Keratinocyte (primary cell): ENCODE results near the gene ESD. TPM values are rescaled to one million over a fixed set of nuclear protein-coding genes. Genes with fewer than 3 reads are reported as not detected.

Experiments used
- DNase-seq: peaks from one replicate; pipeline ENCODE4 v3.0.0-alpha.2; 2011; ENCODE audit warnings: low read depth, missing footprints, low spot score
- FAIRE-seq: peaks from 2 replicates; lab custom pipeline; 2011; peaks lifted over from hg19 to GRCh38; lab: Jason Lieb, UNC
- H2AFZ ChIP-seq: 2 replicates; pipeline ENCODE4 v1.6.0; 2012; ENCODE audit warnings: low read length, control low read depth, inconsistent platforms; ENCODE audit not compliant: control insufficient read depth
- H3K27ac ChIP-seq: 2 replicates; pipeline ENCODE4 v1.5.1; 2011; ENCODE audit warnings: low read length; ENCODE audit not compliant: control insufficient read depth, insufficient read depth
- H3K27me3 ChIP-seq: 3 replicates; pipeline ENCODE4 v1.6.0; 2011; ENCODE audit warnings: low read length; ENCODE audit not compliant: control insufficient read depth, insufficient read depth; ENCODE audit errors: extremely low read depth
- H3K36me3 ChIP-seq, 2 experiments: 2 replicates in 1 of 2; 3 replicates in 1 of 2; pipeline ENCODE4 v1.5.1; 2011; ENCODE audit warnings: low read length in 2 of 2, mild to moderate bottlenecking in 1 of 2; ENCODE audit not compliant: control insufficient read depth in 2 of 2, insufficient read depth in 2 of 2; ENCODE audit errors: extremely low read depth in 1 of 2
- H3K4me1 ChIP-seq: 3 replicates; pipeline ENCODE4 v1.5.1; 2011; ENCODE audit warnings: low read length; ENCODE audit not compliant: control insufficient read depth, insufficient read depth; ENCODE audit errors: extremely low read depth
- H3K4me2 ChIP-seq: 3 replicates; pipeline ENCODE4 v1.6.0; 2011; ENCODE audit warnings: low read depth, low read length; ENCODE audit not compliant: control insufficient read depth, insufficient read depth; ENCODE audit errors: extremely low read depth
- H3K4me3 ChIP-seq, 3 experiments: fragments of 200-600 bp in 1 of 3; sonication (generic) in 1 of 3; 2 replicates in 2 of 3; 3 replicates in 1 of 3; pipeline ENCODE4 v1.5.1; 2011 to 2016; ENCODE audit warnings: low read length in 3 of 3, mild to moderate bottlenecking in 3 of 3, control low read depth in 2 of 3, inconsistent platforms in 1 of 3, low read depth in 1 of 3, mixed read lengths in 1 of 3, mixed run types in 1 of 3, moderate library complexity in 1 of 3; ENCODE audit not compliant: control insufficient read depth in 2 of 3, insufficient read depth in 2 of 3; ENCODE audit errors: extremely low read depth in 1 of 3
- H3K79me2 ChIP-seq: 2 replicates; pipeline ENCODE4 v1.6.0; 2012; ENCODE audit warnings: low read length; ENCODE audit not compliant: control insufficient read depth, insufficient read depth
- H3K9ac ChIP-seq: 3 replicates; pipeline ENCODE4 v1.6.0; 2011; ENCODE audit warnings: low read length; ENCODE audit not compliant: control insufficient read depth, insufficient read depth; ENCODE audit errors: extremely low read depth
- H3K9me1 ChIP-seq: 3 replicates; pipeline ENCODE4 v1.6.0; 2011; ENCODE audit warnings: low read length; ENCODE audit not compliant: control insufficient read depth, insufficient read depth; ENCODE audit errors: extremely low read depth
- H3K9me3 ChIP-seq: 2 replicates; pipeline ENCODE4 v1.5.1; 2012; ENCODE audit warnings: low read depth, low read length; ENCODE audit not compliant: control insufficient read depth
- H4K20me1 ChIP-seq: 3 replicates; pipeline ENCODE4 v1.6.0; 2011; ENCODE audit warnings: low read length; ENCODE audit not compliant: control insufficient read depth, insufficient read depth; ENCODE audit errors: extremely low read depth
- EZH2 ChIP-seq: IDR thresholded peaks from one replicate; pipeline ENCODE4 v1.6.1; 2012; ENCODE audit warnings: inconsistent platforms, mild to moderate bottlenecking, low read length, moderate library complexity
- dilution Hi-C: fragments of 300-500 bp; cut with MboI; formaldehyde crosslinking; loops from one replicate; pipeline ENCODE4 v1.7.0; 2020; ENCODE audit warnings: low sequenced_read_pairs; ENCODE audit not compliant: extremely low pct_ligation_motif_present
- polyA plus RNA-seq, 5 experiments: library from polyadenylated mRNA; depleted of rRNA in 3 of 5; stranded (reverse) in 3 of 5; stranded (forward) in 1 of 5; unstranded in 1 of 5; fragments of >200 nt; gene quantifications; 1 replicate in 1 of 5; 2 replicates in 3 of 5; 3 replicates in 1 of 5; pipeline versions ENCODE4 v1.2.1 to v1.2.3, GENCODE V29; 2011 to 2012; ENCODE audit warnings: missing spikeins in 2 of 5, low read depth in 1 of 5, low replicate concordance in 1 of 5
- TF ChIP-seq, protein P1 (sequence below), 3 experiments: IDR thresholded peaks in 1 of 3; conservative IDR thresholded peaks in 1 of 3; optimal IDR thresholded peaks in 1 of 3; 2 replicates in 2 of 3; 3 replicates in 1 of 3; pipeline versions ENCODE3 to v1.5.1; 2011; ENCODE audit warnings: low read length in 3 of 3, mild to moderate bottlenecking in 3 of 3, moderate library complexity in 2 of 3, control low read depth in 1 of 3, inconsistent platforms in 1 of 3; ENCODE audit not compliant: insufficient read depth in 2 of 3; ENCODE audit errors: extremely low read depth in 1 of 3

The ESD gene
- polyA plus RNA-seq, 1 donor (not counting 4 experiments of a cell fraction or from before 2014, with no cell fraction given): 181 TPM

DNA sequence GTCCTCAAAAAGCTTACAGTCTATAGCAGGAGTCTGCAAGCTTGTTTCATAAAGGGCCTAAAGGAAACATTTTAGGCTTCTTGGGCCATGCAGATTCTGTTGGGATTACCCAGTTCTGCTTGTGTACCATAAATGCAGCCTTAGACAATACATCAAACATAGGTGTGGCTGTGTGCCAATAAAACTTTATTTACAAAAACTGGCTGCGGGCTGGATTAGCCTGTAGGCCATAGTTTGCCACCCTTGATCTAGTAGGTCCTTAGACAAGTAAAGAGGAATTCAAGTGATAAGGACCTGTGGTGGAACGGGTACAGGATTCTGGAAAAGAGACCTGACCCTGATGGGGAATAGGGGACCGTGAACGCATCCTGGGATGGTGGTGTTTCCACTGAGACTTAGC is 51.9 kb downstream of the ESD start:
- Histone ChIP-seq H4K20me1 (no peaks in the 10 kb centered on the region), H3K36me3 (peaks cover 16 to 20% of the 10 kb centered on the region in 2 experiments), H3K4me2 (no peak overlapping the region), H2AFZ (no peak overlapping the region), H3K9me3 (no peaks in the 10 kb centered on the region), H3K79me2 (no peaks in the 10 kb centered on the region), H3K9me1 (no peaks in the 10 kb centered on the region), H3K9ac (no peak overlapping the region), H3K27ac (no peak overlapping the region), H3K4me1 (no peaks in the 10 kb centered on the region), H3K4me3 (no peak overlapping the region), H3K27me3 (no peaks in the 10 kb centered on the region)
- DNase-seq (no peak), FAIRE-seq (no peak)
- dilution Hi-C loops: no loop called here
- TF ChIP-seq, protein P1, sequence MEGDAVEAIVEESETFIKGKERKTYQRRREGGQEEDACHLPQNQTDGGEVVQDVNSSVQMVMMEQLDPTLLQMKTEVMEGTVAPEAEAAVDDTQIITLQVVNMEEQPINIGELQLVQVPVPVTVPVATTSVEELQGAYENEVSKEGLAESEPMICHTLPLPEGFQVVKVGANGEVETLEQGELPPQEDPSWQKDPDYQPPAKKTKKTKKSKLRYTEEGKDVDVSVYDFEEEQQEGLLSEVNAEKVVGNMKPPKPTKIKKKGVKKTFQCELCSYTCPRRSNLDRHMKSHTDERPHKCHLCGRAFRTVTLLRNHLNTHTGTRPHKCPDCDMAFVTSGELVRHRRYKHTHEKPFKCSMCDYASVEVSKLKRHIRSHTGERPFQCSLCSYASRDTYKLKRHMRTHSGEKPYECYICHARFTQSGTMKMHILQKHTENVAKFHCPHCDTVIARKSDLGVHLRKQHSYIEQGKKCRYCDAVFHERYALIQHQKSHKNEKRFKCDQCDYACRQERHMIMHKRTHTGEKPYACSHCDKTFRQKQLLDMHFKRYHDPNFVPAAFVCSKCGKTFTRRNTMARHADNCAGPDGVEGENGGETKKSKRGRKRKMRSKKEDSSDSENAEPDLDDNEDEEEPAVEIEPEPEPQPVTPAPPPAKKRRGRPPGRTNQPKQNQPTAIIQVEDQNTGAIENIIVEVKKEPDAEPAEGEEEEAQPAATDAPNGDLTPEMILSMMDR (optimal IDR thresholded peaks at IDR 0.05 in 1 of 3, IDR thresholded peaks at IDR 0.05 in 1 of 3, conservative IDR thresholded peaks at IDR 0.05 in 1 of 3; ENCODE audit: extremely low read depth in 1 of 3, insufficient read depth in 2 of 3, low read length in 3 of 3): no peak
- TF ChIP-seq EZH2: no peak

DNA sequence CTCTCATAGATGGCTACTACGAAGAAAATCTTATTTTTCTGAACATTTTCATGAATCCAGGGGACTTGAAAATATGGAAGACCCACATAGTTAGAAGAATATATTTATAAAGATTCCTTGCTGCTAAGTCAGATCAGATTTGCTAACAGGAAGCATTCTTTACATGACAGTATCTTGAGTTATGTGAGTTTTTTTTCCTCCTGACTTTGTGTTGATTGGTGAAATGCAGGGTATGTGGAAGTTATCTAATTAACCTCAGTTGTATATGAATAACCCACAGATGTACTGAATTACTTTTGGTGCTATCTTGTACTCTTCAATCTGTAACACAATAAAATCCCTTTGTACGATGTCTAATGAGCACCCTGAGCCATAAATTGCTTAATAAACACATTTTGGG is 53.8 kb downstream of the ESD start:
- FAIRE-seq (no peak), DNase-seq (no peak)
- H2AFZ ChIP-seq: no peak overlapping the region
- H3K9me3 ChIP-seq: no peaks in the 10 kb centered on the region
- H3K4me2 ChIP-seq: no peak overlapping the region
- H3K9ac ChIP-seq: no peak overlapping the region
- H3K4me1 ChIP-seq: no peaks in the 10 kb centered on the region
- H3K79me2 ChIP-seq: no peaks in the 10 kb centered on the region
- peaks cover 13 to 16% of the 10 kb centered on the region in 2 experiments for H3K36me3 ChIP-seq
- H3K4me3 ChIP-seq: no peak overlapping the region
- no peaks in the 10 kb centered on the region for H3K9me1 ChIP-seq
- dilution Hi-C loops: no loop called here
- H4K20me1 ChIP-seq: no peaks in the 10 kb centered on the region
- H3K27me3 ChIP-seq: no peaks in the 10 kb centered on the region
- TF ChIP-seq, protein P1 (optimal IDR thresholded peaks at IDR 0.05 in 1 of 3, IDR thresholded peaks at IDR 0.05 in 1 of 3, conservative IDR thresholded peaks at IDR 0.05 in 1 of 3; ENCODE audit: extremely low read depth in 1 of 3, insufficient read depth in 2 of 3, low read length in 3 of 3): no peak
- no peak for TF ChIP-seq EZH2
- no peak overlapping the region for H3K27ac ChIP-seq
